Retinal pigment epithelial cell (primary cell): ENCODE measurements around the gene PDE9A.

Source experiments
- DNase-seq: peaks from one replicate; pipeline ENCODE4 v3.0.0-alpha.2; 2010; ENCODE audit warnings: low read depth
- H3K4me3 ChIP-seq: 2 replicates; pipeline ENCODE4 v1.5.1; 2011; ENCODE audit warnings: mild to moderate bottlenecking, low read length, control low read depth, moderate library complexity
- TF ChIP-seq, protein P1 (sequence below): conservative IDR thresholded peaks from 2 replicates; pipeline ENCODE4 v1.5.1; 2011; ENCODE audit warnings: low read depth, low read length, control low read depth, inconsistent platforms

PDE9A gene

GRCh38 chr21:42739061-42739931 is 85.9 kb downstream of the PDE9A start:
- TF ChIP-seq, protein P1, sequence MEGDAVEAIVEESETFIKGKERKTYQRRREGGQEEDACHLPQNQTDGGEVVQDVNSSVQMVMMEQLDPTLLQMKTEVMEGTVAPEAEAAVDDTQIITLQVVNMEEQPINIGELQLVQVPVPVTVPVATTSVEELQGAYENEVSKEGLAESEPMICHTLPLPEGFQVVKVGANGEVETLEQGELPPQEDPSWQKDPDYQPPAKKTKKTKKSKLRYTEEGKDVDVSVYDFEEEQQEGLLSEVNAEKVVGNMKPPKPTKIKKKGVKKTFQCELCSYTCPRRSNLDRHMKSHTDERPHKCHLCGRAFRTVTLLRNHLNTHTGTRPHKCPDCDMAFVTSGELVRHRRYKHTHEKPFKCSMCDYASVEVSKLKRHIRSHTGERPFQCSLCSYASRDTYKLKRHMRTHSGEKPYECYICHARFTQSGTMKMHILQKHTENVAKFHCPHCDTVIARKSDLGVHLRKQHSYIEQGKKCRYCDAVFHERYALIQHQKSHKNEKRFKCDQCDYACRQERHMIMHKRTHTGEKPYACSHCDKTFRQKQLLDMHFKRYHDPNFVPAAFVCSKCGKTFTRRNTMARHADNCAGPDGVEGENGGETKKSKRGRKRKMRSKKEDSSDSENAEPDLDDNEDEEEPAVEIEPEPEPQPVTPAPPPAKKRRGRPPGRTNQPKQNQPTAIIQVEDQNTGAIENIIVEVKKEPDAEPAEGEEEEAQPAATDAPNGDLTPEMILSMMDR = no peak
- DNase-seq = no peak
- no peak overlapping the region for H3K4me3 ChIP-seq

DNA sequence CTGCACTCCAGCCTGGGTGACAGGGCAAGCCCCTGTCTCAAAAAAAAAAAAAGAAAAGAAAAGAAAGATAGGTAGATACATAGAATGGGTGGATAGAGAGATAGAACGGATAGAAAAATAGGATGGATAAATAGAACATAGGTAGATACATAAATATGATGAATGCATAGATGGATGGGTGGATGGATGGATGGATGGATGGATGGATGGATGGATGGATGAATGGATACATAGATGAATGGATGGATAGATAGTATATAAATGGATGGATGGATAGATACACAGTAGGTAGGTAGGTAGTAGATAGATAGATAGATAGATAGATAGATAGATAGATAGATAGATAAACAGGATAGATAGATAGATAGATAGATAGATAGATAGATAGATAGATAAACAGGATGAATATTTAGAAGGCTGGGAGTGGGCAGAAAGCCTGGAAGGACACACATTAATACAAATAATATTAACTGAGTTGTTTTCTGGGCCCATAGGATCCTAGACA is 87.0 kb downstream of the PDE9A start:
- TF ChIP-seq, protein P1 = no peak
- no peak overlapping the region for H3K4me3 ChIP-seq

GRCh38 chr21:42741066-42741465 is 87.6 kb downstream of the PDE9A start:
- H3K4me3 ChIP-seq = no peak overlapping the region
- no peak for DNase-seq
- TF ChIP-seq, protein P1 = no peak

More for the DNA sequence above, 87.0 kb downstream of the PDE9A start:
- DNase-seq = no peak

DNA sequence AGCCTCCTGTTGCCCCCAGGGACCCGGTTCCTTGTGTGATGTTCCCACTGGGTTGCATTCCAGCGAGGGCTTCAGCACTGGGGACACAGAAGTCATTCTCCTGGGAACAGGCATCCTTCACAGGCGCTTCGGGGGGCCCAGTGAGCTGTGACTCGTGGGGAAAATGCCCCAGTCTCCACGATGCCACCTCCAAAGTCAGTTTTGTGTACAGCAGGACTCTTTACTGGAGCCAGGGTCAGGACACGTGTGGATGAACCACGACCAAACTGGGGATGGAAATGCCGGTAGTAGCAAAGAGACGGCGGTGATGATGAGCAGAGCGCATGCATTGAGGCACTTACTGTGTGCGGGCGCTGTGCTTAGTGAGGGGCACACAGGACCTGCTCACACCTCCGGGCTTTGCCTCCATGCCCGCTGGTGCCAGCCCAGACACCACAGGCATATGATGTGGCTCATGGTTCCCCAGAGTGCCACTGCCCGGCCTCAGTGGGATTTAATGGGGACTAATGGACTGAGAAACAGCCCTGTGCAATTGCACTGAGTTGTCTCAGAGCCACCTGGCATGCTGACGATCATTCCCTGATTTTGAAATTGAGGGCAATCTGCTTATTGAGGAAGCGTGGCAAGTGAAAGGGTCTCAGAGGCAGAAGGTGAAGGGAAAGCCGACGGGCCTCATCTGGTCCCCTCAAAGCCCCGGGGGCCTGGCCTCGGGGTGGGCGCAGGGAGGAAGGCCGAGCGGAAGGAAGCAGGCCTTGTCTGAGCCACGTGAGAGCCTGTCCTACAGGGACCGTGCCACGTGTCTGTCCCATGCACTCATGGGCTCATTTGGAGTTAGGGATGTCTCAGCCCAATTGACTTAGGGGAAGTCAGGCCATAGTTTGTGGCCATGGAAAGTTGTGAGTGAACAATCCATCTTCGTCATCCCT is 91.4 kb downstream of the PDE9A start:
- TF ChIP-seq, protein P1 = no peak
- H3K4me3 ChIP-seq = no peak overlapping the region
- DNase-seq = no peak

GRCh38 chr21:42745511-42746239 is 92.3 kb downstream of the PDE9A start:
- TF ChIP-seq, protein P1 = no peak
- no peak overlapping the region for H3K4me3 ChIP-seq

GRCh38 chr21:42746240-42746592 is 92.8 kb downstream of the PDE9A start:
- TF ChIP-seq, protein P1 = no peak
- no peak overlapping the region for H3K4me3 ChIP-seq
- DNase-seq = no peak

More at GRCh38 chr21:42745511-42746239, 92.3 kb downstream of the PDE9A start:
- no peak for DNase-seq
